Measurements from ENCODE around the gene OR10W1. TPM values are rescaled to one million over a fixed set of nuclear protein-coding genes. Genes with fewer than 3 reads are reported as not detected.

Gene OR10W1, protein sequence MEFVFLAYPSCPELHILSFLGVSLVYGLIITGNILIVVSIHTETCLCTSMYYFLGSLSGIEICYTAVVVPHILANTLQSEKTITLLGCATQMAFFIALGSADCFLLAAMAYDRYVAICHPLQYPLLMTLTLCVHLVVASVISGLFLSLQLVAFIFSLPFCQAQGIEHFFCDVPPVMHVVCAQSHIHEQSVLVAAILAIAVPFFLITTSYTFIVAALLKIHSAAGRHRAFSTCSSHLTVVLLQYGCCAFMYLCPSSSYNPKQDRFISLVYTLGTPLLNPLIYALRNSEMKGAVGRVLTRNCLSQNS
- not detected for polyA plus RNA-seq

GRCh38 chr11:58268142-58268541, at the start of gene OR10W1:
Gene OR10W1 (minus strand): TSS chr11:58268260. CDS start chr11:58267858, 402 bp downstream.
- 85 to 98% (median 88%) methylated on average over 2 of the region's 2 CpGs for WGBS, 3 donors
- H3K27ac ChIP-seq (ENCODE audit: low read depth, low read length) = no peak within 1 kb of the TSS

DNA sequence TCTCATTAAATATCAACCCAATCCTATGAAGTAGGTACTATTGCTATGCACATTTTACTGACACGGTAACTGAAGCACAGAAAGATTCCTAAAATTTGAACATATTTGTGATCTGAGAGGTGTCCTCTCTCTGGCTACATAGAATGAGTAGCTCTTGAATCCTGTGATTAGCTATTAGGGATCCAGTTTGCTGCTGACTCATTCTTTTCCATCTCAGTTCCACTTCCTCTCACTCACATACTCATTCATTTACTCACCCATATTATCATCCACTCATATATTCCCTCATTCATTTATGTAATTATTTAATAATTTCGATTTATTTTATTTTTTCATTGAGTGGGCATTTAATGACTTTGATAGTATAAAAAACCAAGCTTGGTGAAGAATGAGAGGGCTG, 48.1 kb upstream of the OR10W1 start:
- H3K27ac ChIP-seq (ENCODE audit: low read depth, low read length) = no peak overlapping the region
- WGBS, 3 donors = 69 to 76% (median 74%) methylated on average over 2 of the region's 2 CpGs

DNA sequence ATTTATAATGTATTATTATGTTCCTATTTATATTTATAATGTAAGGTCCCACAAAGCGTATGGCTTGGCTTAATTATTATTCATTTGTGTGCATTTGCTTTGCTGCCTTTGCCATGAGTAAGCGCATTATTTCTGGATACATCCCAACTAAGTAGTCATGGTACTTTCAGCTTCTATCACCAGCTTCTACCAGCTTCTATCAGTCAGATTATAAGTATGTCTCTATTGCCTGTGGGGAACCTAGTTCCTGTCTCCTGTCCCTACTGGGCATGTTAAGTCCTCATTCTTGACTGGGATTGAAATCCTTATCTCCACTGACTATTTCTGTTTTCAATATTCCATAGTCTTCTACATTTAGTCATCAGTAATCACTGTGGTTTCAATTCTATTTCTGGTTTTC, 33.5 kb upstream of the OR10W1 start:
- no peak overlapping the region for H3K27ac ChIP-seq (ENCODE audit: low read depth, low read length)
- 79 to 93% (median 88%) methylated on average over 2 of the region's 2 CpGs for WGBS, 3 donors

DNA sequence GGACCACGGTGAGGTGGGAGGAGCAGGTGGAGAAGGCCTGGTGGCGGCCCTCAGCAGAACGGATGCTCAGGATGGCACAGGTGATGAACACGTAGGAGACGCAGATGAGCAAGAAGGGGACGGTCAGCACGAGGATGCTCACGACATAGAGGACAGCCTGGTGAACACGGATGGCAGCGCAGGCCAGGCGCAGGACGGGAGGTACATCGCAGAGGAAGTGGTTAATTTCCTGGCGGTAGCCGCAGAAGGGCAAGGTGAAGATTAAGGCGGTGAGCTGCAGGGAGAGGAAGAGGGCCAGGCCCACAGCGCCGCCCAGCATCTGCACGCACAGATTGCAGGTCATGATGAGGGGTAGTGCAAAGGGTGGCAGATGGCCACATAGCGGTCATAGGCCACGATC, 24.0 kb upstream of the OR10W1 start:
- WGBS, 3 donors = 90 to 92% (median 91%) methylated on average over 21 of the region's 21 CpGs
- H3K27ac ChIP-seq (ENCODE audit: low read depth, low read length) = no peak overlapping the region

DNA sequence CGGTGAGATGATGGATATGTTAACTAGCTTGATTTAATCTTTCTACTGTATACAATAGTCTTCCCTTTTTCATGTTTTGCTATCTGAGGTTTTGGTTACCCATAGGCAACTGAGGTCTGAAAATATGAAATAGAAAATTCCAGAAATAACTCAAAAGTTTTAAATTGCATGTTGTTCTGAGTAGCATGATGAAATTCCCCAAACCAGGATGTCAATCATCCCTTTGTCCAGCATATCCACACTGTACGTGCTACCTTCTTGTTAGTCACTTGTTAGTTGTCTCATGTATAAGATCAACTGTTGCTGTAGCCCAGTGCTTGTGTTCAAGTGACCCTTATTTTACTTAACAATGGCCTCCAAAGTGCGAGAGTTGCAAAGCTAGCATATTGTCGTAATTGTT, 21.2 kb upstream of the OR10W1 start:
- 62 to 78% (median 65%) methylated on average over 4 of the region's 4 CpGs for WGBS, 3 donors
- H3K27ac ChIP-seq (ENCODE audit: low read depth, low read length) = no peak overlapping the region

- WGBS, 3 donors = 15 to 26% (median 22%) methylated on average over 1 of the region's 1 CpG
- H3K27ac ChIP-seq (ENCODE audit: low read depth, low read length) = no peak overlapping the region
These were observed 18.2 kb upstream of the OR10W1 start for GRCh38 chr11:58286249-58286648.

- 56 to 69% (median 62%) methylated on average over 5 of the region's 5 CpGs for WGBS, 3 donors
- H3K27ac ChIP-seq (ENCODE audit: low read depth, low read length) = no peak overlapping the region
These were observed 17.5 kb upstream of the OR10W1 start for GRCh38 chr11:58285483-58286040.

DNA sequence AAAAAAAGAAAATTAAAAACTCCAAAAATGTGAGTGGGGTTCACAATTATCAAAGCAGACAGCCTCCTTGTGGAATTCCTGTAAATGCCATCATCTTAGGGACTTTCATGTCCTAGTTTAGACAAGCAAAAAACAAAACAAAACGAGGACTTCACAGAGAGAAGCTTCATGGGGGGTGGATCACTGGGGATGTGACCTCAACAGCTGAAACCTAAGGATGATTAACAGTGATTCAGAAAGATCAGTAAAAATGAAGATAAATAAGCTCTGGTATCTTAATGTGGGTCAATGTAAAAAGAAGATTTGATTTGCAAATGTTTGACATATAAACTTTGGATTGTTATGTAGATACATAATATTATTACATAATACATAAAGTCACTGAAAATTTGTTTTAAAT, 8.1 kb upstream of the OR10W1 start:
- no peak overlapping the region for H3K27ac ChIP-seq (ENCODE audit: low read depth, low read length)
- 34 to 57% (median 47%) methylated on average over 1 of the region's 1 CpG for WGBS, 3 donors

- WGBS, 3 donors = 77 to 81% (median 78%) methylated on average over 2 of the region's 2 CpGs
- H3K27ac ChIP-seq (ENCODE audit: low read depth, low read length) = no peak overlapping the region
These were observed 6.9 kb upstream of the OR10W1 start for GRCh38 chr11:58275002-58275401.

GRCh38 chr11:58259983-58260382, 8.1 kb downstream of the OR10W1 start:
- WGBS, 3 donors = 64 to 78% (median 77%) methylated on average over 2 of the region's 2 CpGs
- H3K27ac ChIP-seq (ENCODE audit: low read depth, low read length) = no peak overlapping the region

GRCh38 chr11:58254936-58255335, 13.1 kb downstream of the OR10W1 start:
- 66 to 94% (median 82%) methylated on average over 1 of the region's 1 CpG for WGBS, 3 donors
- H3K27ac ChIP-seq (ENCODE audit: low read depth, low read length) = no peak overlapping the region

GRCh38 chr11:58243954-58244353, 24.1 kb downstream of the OR10W1 start:
- WGBS, 3 donors = 95 to 100% (median 97%) methylated on average over 2 of the region's 2 CpGs
- H3K27ac ChIP-seq (ENCODE audit: low read depth, low read length) = no peak overlapping the region

- 90 to 92% (median 91%) methylated on average over 32 of the region's 32 CpGs for WGBS, 3 donors
- H3K27ac ChIP-seq (ENCODE audit: low read depth, low read length) = no peak overlapping the region
These were observed 40.0 kb downstream of the OR10W1 start for GRCh38 chr11:58227956-58228615.

DNA sequence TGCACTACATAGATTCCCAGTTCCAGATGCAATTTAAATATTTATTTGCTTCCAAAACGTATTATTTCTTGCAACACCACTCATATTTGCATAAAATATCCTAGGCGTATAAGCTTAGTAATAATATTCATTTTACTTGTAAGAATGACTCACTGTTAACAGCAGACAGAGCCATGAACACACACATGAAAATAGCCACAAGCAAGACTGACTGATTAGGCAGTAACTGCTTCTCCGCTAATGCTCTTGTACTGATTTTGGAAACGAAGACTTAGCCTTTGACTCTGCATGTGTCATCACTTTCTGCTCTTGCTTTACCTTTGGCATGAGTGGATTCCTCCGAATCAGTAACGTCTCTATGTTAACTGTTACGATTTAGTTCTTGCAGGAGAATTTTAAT, 45.3 kb downstream of the OR10W1 start:
- 73 to 80% (median 74%) methylated on average over 7 of the region's 7 CpGs for WGBS, 3 donors
- no peak overlapping the region for H3K27ac ChIP-seq (ENCODE audit: low read depth, low read length)

Other genes starting within 250 kb of the OR10W1 start
- gene OR9Q1, start 244.4 kb downstream of the OR10W1 start, polyA plus RNA-seq = under 1 TPM in 1 of 3 donors, not detected in 2; 0.11 TPM
- not detected for gene OR6Q1, start 237.3 kb downstream of the OR10W1 start, polyA plus RNA-seq
- gene OR9I1, start 142.7 kb downstream of the OR10W1 start, polyA plus RNA-seq = not detected
- not detected for gene OR9Q2, start 79.2 kb downstream of the OR10W1 start, polyA plus RNA-seq
- gene OR1S2, start 64.1 kb downstream of the OR10W1 start, polyA plus RNA-seq = not detected
- gene OR1S1, start 55.5 kb downstream of the OR10W1 start, polyA plus RNA-seq = not detected
- under 1 TPM in 1 of 3 donors, not detected in 2; 0.06 TPM for gene OR10Q1, start 39.3 kb downstream of the OR10W1 start, polyA plus RNA-seq
- gene OR5B17, start 90.8 kb upstream of the OR10W1 start, polyA plus RNA-seq = not detected
- not detected for gene OR5B3, start 138.6 kb upstream of the OR10W1 start, polyA plus RNA-seq
- not detected for gene OR5B2, start 159.9 kb upstream of the OR10W1 start, polyA plus RNA-seq
- not detected for gene OR5B12, start 174.0 kb upstream of the OR10W1 start, polyA plus RNA-seq
- not detected for gene OR5B21, start 239.8 kb upstream of the OR10W1 start, polyA plus RNA-seq

Data from adipose tissue (tissue), 3 donors.